HG03064 (cell line): Measurements from ENCODE around the gene REV1.
A peak's percentile ranks its signal among the peaks of the same experiment; 100 is the strongest.
"Not testable (repeated sequence)": the region's sequence is repeated elsewhere in the genome, so short reads cannot be mapped to it uniquely, and the experiment has no call there.

ENCODE experiments used
- ATAC-seq: cut with Tn5 transposase; IDR thresholded peaks from one replicate; pipeline ENCODE4 v1.9.1; 2021; ENCODE audit warnings: low read depth; ENCODE audit not compliant: unreplicated experiment

The REV1 gene

DNA sequence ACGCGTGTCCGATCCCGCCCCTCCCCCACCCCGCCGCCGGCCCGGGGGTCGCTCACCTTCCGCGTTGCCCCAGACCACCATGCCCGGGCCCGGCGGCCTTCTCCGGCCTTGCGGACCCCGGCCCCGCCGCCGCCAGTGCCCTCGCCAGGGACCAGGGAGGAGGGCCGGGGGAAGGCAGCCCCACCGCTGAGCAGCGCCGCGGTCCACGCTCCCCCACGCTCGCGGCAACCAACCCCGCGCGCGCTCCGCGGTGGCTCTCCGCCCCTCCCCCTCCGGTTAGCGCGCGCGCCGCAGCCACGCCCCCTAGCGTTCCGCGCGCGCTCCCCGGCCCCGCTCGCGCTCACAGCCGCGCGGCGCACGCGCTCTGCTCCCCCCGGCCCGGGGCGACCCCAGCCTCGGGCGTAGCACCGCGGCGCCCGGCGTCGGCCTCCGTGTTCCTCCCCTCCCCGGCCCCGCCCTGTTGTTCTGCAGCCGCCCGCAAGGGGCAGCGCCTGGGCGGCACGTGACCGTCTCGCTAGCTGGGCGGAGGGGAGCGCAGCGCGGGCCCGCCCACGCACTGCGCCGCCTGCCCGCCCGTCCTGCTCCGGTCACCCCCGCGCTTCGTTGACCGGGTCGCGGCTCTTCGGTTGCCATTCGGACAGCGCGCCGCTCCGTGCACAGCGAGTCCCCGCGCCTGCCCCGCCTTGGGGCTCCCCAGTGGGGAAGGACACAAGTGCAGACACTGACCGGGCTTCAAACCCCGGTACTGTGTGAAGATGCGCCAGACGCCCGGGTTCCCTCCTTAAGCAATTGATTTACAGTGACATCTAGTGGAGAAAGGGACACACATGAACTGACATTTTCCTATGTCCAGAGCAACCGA, at the start of gene REV1:
TSS of gene REV1 (minus strand) at position 257 of the 862 bp plus-strand sequence. CDS start 25,042 bp downstream, outside the sequence.
- ATAC-seq: peak; percentile 63

DNA sequence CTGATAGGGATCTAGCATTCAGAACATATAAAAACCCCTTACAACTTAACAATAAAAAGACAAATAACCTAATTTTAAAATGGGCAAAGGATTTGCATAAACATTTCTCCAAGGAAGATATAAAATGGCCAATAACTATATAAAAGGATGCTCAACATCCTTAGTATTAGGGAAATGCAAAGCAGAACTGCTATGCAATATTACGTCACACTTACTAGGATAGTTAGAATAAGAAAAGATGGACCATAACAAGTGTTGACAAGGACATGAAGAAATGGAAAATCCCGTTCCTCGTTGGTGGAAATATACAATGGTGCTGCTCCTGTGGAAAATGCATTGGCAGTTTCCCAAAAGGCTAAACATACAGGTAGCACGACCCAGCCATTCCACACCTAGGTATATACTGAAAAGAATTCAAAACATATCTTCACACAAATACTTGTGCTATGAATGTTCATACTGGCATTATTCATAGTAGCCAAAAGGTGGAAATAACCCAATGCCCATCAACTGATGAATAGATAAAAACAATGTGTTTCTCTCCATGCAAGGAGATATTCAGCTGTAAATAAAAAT, 48.2 kb upstream of the REV1 start:
- ATAC-seq: no peak

DNA sequence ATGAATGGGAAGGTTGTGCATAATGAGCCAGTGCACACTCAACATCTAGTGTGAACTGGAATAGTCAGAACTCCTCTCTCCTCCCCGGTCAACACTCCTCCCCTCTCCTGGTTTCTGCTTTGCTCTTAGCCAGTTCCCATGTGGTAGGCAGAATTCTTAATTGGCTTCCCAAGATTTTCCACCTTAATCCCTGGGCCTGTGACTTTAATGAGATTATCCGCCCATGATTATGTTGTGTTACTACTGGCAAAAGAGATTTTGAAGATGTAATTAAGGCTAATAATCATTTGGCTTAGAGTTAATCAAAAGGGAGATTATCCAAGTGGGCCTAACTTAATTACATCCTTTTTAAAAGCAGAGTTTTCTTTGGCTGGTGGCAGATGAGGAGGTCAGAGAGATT, 34.2 kb upstream of the REV1 start:
- no peak for ATAC-seq

DNA sequence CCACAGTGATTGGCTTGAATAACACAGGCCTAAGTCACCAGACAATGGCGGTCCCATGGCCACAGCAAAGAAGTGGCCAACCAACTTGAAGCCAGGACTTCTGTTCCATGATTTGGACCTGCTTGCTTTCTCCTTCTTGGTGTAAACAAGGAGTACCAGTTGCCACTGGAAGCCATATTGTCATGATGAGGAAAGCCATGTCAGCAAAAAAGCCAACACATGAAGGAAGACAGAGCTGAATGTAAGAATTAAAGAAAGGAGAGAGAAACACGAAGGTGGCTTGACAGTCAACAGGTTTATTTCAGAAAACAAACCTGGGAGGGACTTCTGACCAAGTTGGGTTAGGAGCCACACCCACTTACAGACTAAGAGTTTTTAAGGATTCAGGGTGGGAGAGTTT, 32.3 kb upstream of the REV1 start:
- no peak for ATAC-seq

DNA sequence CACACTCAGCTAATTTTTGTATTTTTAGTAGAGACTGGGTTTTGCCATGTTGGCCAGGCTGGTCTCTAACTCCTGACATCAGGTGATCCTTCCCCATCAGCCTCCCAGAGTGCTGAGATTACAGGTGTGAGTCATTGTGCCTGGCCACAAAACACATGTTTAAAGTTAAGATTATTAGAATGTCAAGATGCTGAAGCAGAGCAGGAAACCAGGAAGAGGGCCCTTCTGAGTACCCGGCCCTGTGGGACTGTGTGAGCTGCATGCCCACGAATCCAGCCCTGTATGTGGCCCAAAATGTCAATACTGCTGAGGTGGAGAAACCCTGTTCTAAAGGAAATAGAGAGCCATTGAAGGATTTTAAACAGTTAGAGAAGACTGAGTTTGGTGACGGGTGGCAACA, 31.0 kb upstream of the REV1 start:
- no peak for ATAC-seq

DNA sequence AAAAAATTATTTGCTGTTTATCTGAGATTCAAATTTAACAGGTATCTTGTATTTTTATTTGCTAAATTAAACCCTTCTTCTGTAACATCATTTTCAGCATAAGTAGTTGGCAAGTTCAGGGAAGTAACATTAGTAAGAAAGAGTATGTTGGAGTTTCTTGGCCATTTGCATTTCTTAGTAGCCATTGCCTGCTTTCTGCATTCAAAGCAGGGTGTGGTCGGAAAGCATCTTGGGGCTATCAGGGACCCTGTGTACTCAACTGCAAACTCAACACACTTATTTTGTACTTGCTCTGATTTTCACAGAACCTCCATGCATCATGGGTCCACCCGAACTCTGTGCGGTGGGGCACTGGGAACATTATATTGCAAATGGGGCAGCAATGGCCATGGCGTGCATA, 30.4 kb upstream of the REV1 start:
- no peak for ATAC-seq

DNA sequence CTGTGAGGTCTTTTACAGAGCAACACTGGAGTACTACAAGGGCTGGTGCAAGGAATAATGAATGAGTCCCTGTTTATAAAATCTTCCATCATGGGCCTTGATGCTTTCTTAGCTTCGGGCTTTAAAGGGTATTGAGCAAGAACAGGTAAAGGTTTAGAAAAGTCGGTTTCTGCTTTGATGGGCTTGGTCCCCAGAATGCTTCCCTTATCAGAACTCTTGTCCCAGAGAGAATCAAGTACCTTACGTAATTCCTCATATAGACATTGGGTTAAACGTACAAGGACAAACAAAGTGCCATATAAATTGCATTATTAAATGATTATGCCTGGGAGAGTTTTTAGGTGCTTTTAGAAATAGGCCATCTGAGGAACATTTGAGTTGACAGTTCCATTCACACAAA, 24.5 kb upstream of the REV1 start:
- no peak for ATAC-seq

DNA sequence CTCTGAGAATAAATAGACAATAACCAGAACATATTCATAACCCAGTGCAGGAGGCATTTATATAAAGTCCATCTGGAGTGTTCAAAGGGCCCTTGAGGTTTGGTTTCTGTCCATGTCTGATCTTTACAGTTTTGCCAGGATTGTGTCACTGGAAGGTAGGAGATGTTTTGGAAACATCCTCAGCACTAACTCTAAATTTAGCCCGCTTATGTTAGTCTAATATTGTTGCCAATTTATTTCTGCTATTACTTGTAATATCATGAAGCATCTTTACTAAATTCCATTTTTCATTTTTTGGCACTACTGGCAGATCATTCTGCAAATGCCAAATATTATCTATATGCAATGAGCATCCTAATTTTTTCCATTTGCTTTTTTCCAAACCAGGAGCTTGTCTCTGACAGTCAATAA, 22.4 kb upstream of the REV1 start:
- ATAC-seq: no peak

DNA sequence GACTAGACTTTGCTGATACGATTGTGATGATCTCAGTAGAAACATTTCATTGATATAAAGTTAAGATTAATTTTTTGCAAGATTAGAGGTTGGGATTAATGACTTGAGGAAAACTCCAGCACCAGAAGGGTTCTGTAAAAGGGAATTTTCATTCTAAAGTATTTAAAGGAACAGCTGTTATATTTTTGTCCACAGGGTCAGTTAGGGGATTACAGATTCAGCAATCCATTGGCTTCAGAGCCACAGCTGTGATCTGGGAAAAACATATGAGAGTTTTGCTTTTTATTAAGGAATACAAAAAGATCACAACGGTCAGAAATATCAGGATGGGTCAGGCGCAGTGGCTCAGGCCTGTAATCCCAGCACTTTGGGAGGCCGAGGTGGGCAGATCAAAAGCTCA, 19.6 kb upstream of the REV1 start:
- no peak for ATAC-seq

DNA sequence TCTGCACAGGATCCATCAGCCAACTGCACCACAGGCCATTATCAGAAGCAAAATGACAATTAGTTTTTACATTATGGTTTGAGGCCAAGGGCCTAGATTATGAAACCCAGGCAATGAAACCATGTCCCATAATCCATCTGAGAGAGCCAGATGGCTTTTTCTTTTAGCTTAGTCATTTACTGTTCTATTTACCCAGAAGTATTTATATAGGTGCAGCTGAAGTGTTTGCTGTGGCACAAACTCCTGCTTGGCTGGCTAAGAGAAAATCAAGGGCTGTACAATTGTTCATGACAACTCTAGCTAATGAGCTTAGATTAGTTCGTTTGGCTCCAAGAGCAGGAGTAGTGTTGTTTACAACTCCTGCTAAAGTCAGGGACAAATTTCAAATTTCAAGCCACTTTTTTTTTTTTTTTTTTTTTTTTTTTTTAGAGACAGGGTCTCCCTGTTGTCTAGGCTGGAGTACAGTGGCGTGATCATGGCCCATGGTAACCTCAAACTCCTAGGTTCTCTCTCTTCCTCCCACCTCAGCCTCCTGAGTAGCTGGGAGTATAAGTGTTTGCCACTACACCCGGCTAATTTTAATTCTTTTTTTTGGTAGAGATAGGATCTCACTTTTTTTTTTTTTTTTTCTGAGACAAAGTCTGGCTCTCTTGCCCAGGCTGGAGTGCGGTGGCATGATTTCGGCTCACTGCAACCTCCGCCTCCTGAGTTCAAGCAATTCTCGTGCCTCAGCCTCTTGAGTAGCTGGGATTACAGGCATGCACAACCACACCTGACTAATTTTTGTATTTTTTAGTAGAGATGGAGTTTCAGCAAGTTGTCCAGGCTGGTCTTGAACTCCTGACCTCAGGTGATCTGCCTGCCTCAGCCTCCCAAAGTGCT, 18.4 kb upstream of the REV1 start:
- ATAC-seq: no peak

DNA sequence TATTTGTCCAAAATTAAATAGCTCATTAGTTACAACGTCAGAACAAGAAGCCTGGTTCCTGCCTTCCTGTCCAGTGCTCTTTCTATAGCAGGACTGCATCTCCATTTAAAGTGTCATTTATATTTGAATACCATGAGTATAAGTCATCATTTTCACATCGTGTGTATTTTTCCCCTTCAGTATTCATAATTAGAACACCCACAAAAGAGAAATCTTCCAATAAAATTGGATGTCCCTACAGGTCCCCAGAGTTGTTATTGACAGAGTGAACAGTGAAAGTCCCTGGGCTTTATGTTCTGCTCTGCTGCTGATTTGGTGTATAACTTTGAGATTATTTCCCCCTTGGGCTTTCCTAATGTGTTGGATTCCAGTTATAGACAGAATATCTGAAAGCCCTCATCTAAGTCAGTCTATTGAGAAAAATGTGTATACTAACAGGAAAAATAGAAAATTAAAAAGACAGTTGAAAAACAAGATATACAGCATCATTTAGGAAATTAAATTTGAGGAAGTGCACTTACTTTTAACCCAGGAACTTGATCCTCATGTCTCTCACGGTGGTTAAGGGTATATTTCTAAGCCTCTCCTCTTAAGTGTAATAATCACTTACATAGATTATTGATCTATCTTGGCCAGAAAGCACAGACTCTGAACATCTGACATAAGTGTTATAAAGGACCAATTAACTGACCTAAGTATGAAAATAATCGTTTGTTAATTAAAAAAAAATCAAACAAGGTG, 15.2 kb upstream of the REV1 start:
- ATAC-seq: no peak

DNA sequence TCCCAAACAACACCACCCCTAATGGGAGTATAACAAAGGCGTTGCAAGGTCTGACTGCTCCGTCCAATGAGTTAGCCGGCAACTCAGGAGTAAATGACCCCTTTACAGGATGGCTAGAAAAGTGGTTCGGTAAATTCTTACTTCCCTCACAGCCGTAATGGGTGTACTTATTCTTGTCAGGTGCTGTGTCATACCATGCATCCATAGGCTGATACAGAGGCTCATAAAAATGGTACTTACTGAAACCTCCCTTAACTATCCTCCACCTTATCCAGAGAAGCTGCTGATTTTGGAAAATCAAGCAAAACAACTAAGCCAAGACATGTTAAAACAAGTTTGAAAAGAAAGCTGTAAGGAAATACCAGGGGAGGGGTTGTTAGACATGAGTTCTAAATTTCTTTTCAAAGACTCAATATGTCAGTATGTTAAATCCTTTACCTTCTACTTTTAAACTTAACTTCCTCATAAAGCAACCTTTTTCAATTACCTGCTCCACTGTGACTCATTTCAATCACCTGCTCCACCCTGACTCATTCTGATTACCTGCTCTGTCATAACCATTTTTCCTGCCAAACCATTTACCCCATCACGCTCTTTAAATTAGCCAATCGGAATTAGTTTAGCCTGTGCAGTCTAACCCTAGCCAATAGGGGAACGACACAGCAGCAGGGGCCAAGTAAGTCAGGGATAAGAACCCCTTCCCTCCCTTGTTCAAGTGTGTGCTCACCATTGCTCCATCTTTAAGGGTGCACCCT, 14.0 kb upstream of the REV1 start:
- not testable (repeated sequence) for ATAC-seq

DNA sequence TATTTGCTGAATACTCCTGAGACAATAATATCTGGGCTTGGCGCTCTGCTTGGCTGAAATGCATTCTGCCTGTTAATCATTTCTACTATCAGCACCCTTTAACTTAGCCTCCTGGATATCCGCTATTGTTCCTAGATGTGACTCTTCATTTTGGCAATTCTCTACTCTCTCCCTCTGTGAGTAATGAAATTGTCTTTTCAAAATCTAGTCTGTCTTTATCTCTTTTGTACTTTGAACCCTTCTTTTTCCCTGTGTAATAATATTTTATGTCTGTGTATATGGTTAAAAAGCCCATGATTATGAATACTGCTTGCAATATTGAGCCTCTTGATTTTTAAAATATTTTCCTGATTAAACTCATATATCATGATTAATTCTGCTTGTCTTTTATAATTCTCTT, 6.2 kb upstream of the REV1 start:
- no peak for ATAC-seq

DNA sequence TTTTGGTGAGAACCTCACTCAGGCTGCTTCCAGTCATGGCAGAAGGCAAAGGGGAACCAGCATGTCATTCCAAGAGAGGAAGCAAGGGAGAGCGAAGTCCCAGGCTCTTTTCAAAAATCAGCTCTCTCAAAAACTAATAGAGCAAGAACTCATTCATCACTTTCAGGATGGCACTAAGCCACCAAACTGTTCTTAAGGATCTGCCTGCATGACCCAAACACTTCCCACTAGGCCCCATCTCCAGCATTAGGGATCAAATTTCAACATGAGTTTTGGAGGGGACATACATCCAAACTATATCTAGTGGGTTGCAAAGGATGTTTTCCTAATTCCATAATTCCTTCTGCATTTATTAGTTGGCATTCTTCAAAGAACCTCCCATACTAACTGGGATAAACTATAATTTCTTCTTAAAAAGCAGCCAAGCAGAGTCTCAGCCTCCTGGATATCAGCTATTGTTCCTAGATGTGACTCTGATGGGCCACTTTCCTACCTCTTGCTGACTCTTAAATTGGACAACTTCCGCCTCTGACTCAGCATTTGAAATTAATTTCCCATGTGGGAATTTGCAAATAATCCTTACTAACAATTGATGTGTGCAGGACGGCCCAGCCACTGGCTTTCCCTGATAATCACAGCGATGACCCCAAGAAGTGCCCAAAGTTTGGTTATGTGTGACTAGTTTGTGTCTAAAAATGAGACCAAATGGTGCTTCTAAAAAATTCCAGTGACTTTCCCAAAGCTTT, 5.5 kb upstream of the REV1 start:
- ATAC-seq: no peak

DNA sequence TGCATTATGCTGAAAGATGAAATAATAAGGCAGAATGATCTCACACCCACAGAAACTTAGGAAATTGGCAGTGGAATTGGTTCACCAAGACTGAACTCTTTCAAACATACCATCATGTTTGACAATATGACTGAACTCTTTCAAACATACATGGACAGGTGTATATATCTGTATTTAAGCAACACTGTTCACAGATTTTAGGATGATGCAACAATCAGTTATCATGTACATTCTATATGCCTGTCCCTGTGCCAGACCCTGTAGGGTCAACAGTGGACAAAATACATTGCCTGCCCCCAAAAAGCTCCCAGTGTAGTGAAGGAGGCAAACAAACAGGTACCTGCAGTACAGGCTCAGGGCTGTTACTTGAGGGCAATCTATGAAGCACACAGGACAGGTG, 2.9 kb upstream of the REV1 start:
- ATAC-seq: no peak

DNA sequence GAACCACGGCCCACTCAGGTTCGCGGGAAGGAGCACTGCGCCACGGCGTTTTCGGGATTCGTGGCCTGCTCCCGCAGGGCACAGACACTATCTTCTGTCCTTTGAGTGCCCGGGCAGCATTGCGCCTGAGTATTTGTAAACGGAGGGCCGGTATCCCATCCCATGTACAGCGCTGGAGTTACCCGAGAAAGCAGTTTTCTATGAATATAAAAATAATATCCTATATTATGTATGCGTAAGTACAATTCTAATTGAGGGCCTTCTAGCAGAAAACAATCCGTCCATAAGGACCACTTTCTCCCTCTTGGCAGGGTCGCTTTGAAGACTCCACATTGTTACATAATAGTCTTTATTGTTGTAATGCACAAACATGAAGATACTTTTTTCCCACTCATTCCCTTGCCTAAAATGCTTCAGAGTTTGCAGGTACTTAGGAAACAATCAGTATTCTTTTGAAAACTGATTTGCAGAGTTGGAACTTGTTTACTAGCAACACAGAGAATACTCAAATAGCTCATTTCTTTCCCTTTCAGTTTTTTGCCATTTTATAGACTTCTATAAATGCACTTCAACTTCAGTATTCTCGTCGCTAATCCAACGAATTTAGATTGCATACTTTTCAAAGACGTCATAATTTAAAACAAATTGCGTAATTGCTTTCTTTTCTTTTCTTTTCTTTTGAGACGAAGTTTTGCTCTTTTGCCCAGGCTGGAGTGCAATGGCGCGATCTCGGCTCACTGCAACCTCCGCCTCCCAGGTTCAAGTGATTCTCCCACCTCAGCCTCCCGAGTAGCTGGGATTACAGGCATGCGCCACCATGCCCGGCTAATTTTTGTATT, 1.0 kb upstream of the REV1 start:
- ATAC-seq: no peak

DNA sequence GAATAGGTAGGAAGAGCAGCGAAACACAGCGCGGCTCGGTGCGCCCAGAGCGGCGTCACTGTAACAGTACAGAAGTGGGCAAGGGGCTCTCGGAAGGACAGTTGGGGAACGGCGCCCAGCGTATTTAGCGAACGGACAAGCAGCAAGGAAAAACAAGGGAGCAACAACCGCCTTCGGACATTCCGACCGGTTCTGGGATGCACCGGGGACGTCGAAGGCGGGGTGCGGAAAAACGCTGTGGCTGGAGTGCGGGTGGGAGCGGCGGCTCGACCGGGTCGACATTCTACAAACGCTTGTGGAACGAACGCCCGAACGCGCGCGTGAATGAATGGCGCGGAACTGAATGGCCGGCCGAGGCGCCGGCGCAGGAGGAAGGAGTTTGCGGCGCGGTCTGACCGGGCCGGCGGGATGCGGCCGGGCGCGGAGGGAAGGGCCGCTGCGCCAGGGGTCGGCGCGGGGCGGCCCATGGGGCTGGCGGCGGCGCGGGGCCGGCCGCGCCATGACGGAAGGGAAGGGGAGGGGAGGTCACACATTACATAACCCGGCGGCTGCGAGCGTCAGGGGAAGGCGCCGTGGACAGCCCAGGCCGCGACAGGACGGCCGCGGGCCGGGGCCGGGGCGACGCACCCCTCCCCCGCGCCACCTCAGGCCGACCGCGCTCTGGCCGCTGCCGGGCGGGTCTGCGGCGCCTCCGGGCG, 605 bp downstream of the REV1 start:
- peak; percentile 42 for ATAC-seq
